Upper lobe of left lung (tissue), 6 donors: Measurements from ENCODE around the gene WASHC3. TPM values are rescaled to one million over a fixed set of nuclear protein-coding genes. Genes with fewer than 3 reads are reported as not detected.

Experiments used
- ATAC-seq, 2 donors: fragments of 200-7000 bp; cut with Tn5 transposase; one replicate each; pipeline ENCODE4 v1.9.1; 2022; ENCODE audit warnings: mild to moderate bottlenecking in 2 of 2, moderate library complexity in 2 of 2; ENCODE audit not compliant: low FRiP score in 2 of 2
- DNase-seq, 2 donors: peaks; one replicate each; pipeline ENCODE4 v3.0.0-alpha.2; 2019 to 2020
- H3K27ac ChIP-seq, 4 donors: fragments of 200-600 bp; sonication (generic); one replicate each; pipeline ENCODE4 v1.5.1; 2016 to 2019
- H3K27me3 ChIP-seq, 4 donors: fragments of 200-600 bp; sonication (generic); one replicate each; pipeline ENCODE4 v1.5.1; 2017 to 2019
- H3K36me3 ChIP-seq, 4 donors: fragments of 200-600 bp; sonication (generic); one replicate each; pipeline ENCODE4 v1.5.1; 2016 to 2019
- H3K4me1 ChIP-seq, 4 donors: fragments of 200-600 bp; sonication (generic); one replicate each; pipeline ENCODE4 v1.5.1; 2018 to 2019
- H3K4me3 ChIP-seq, 4 donors: fragments of 200-600 bp; sonication (generic); one replicate each; pipeline ENCODE4 v1.5.1; 2017 to 2019; ENCODE audit warnings: mild to moderate bottlenecking in 2 of 4, moderate library complexity in 1 of 4
- H3K9me3 ChIP-seq, 4 donors: fragments of 200-600 bp; sonication (generic); one replicate each; pipeline ENCODE4 v1.5.1; 2018 to 2019
- CTCF ChIP-seq, 6 experiments: fragments of 450-650 bp in 4 of 6; fragments of 200-600 bp in 2 of 6; sonication (generic) in 2 of 6; IDR thresholded peaks; one replicate each; pipeline ENCODE4 v1.5.1; 2016 to 2019; ENCODE audit warnings: antibody characterized with exemption in 6 of 6
- EP300 ChIP-seq, 4 donors: sonication (generic); formaldehyde crosslinking; IDR thresholded peaks; one replicate each; pipeline ENCODE4 v1.5.1; 2017; ENCODE audit warnings: antibody characterized with exemption in 4 of 4, control low read depth in 2 of 4
- POLR2A ChIP-seq, 4 donors: fragments of 450-650 bp; IDR thresholded peaks; one replicate each; pipeline ENCODE4 v1.5.1; 2016 to 2017; ENCODE audit warnings: antibody characterized with exemption in 4 of 4, mild to moderate bottlenecking in 2 of 4
- POLR2AphosphoS5 ChIP-seq, 2 donors: sonication (generic); formaldehyde crosslinking; IDR thresholded peaks; one replicate each; pipeline ENCODE4 v1.5.1; 2017; ENCODE audit warnings: antibody characterized with exemption in 2 of 2
- WGBS, 2 donors: methylation state at CpG; one replicate each; pipeline ENCODE4 v1.1.5; 2017 to 2018; 5-methylcytosine and 5-hydroxymethylcytosine counted together
- total RNA-seq, 6 donors: library from RNA; depleted of rRNA in 4 of 6; stranded (reverse); fragments of >200 nt in 4 of 6; gene quantifications; one replicate each; pipeline versions ENCODE4 v1.1.0 to v1.2.1, GENCODE V29; 2016 to 2021
- donor health status: DM: no; HTN: no; CAD: no; lungs with moderate emphysema.
- donor health status: DM: no; HTN: yes; CAD: no; lungs with severe emphysema.

Gene WASHC3
- total RNA-seq, 6 donors from 2014 or later = 20.5 to 114 (median 46.5) TPM

GRCh38 chr12:102033991-102034745 lies 27.6 kb downstream of the WASHC3 start:
- 54 to 57% methylated on average over 3 of the region's 3 CpGs for WGBS, 2 donors
- no peak for DNase-seq
- Histone ChIP-seq H3K4me1 (no peaks in the 10 kb centered on the region), H3K4me3 (no peak overlapping the region), H3K27me3 (no peaks in the 10 kb centered on the region), H3K36me3 (peaks cover 13 to 45% (median 22%) of the 10 kb centered on the region in 4 donors), H3K9me3 (no peaks in the 10 kb centered on the region), H3K27ac (no peak overlapping the region)
- TF ChIP-seq EP300 (IDR thresholded peaks at IDR 0.05) = no peak
- no peak for TF ChIP-seq POLR2A (IDR thresholded peaks at IDR 0.05)
- TF ChIP-seq CTCF (IDR thresholded peaks at IDR 0.05) = no peak
- no peak for TF ChIP-seq POLR2AphosphoS5 (IDR thresholded peaks at IDR 0.05)
- peak in 1 of 2 donors; percentile 63 for ATAC-seq

GRCh38 chr12:102031852-102032251 lies 29.9 kb downstream of the WASHC3 start:
- Histone ChIP-seq H3K36me3 (peaks cover 3 to 28% (median 6%) of the 10 kb centered on the region in 4 donors), H3K9me3 (no peaks in the 10 kb centered on the region), H3K4me3 (no peak overlapping the region), H3K4me1 (no peaks in the 10 kb centered on the region), H3K27ac (no peak overlapping the region), H3K27me3 (no peaks in the 10 kb centered on the region)
- no peak for DNase-seq
- TF ChIP-seq EP300 (IDR thresholded peaks at IDR 0.05) = no peak
- TF ChIP-seq POLR2A (IDR thresholded peaks at IDR 0.05) = no peak
- no peak for TF ChIP-seq CTCF (IDR thresholded peaks at IDR 0.05)
- no peak for ATAC-seq

GRCh38 chr12:102029141-102029540 lies 32.6 kb downstream of the WASHC3 start:
- Histone ChIP-seq H3K27ac (no peak overlapping the region), H3K4me1 (no peaks in the 10 kb centered on the region), H3K4me3 (no peak overlapping the region), H3K36me3 (peaks cover 0 to 9% (median 2%) of the 10 kb centered on the region in 4 donors), H3K9me3 (no peaks in the 10 kb centered on the region), H3K27me3 (no peaks in the 10 kb centered on the region)
- ATAC-seq (no peak), DNase-seq (no peak)
- TF ChIP-seq CTCF (IDR thresholded peaks at IDR 0.05) = no peak
- TF ChIP-seq EP300 (IDR thresholded peaks at IDR 0.05) = no peak
- TF ChIP-seq POLR2A (IDR thresholded peaks at IDR 0.05) = no peak
- TF ChIP-seq POLR2AphosphoS5 (IDR thresholded peaks at IDR 0.05) = no peak
- 89 to 91% methylated on average over 4 of the region's 4 CpGs for WGBS, 2 donors

- TF ChIP-seq EP300 (IDR thresholded peaks at IDR 0.05) (no peak), POLR2A (IDR thresholded peaks at IDR 0.05) (no peak), POLR2AphosphoS5 (IDR thresholded peaks at IDR 0.05) (no peak), CTCF (IDR thresholded peaks at IDR 0.05) (no peak)
- Histone ChIP-seq H3K4me1 (no peaks in the 10 kb centered on the region), H3K27ac (no peak overlapping the region), H3K4me3 (no peak overlapping the region), H3K9me3 (no peaks in the 10 kb centered on the region), H3K27me3 (no peaks in the 10 kb centered on the region), H3K36me3 (peaks cover 0 to 14% (median 5%) of the 10 kb centered on the region in 4 donors)
- WGBS, 2 donors = 71 to 77% methylated on average over 1 of the region's 1 CpG
- no peak for DNase-seq
- ATAC-seq = no peak
Observed at GRCh38 chr12:102026728-102027127, 35.1 kb downstream of the WASHC3 start.

- TF ChIP-seq CTCF (IDR thresholded peaks at IDR 0.05) = no peak
- no peak for TF ChIP-seq POLR2AphosphoS5 (IDR thresholded peaks at IDR 0.05)
- no peak for TF ChIP-seq EP300 (IDR thresholded peaks at IDR 0.05)
- no peak for TF ChIP-seq POLR2A (IDR thresholded peaks at IDR 0.05)
- ATAC-seq (no peak), DNase-seq (no peak)
- no peaks in the 10 kb centered on the region for H3K9me3 ChIP-seq
- no peaks in the 10 kb centered on the region for H3K4me1 ChIP-seq
- no peaks in the 10 kb centered on the region for H3K27me3 ChIP-seq
- no peak overlapping the region for H3K27ac ChIP-seq
- no peak overlapping the region for H3K4me3 ChIP-seq
- peaks cover 0 to 14% (median 5%) of the 10 kb centered on the region in 4 donors for H3K36me3 ChIP-seq
- WGBS, 2 donors = 41 to 55% methylated on average over 2 of the region's 2 CpGs
Observed at GRCh38 chr12:102024765-102025164, 37.0 kb downstream of the WASHC3 start.
